ENCODE results near the gene DMBX1. TPM values are rescaled to one million over a fixed set of nuclear protein-coding genes. Genes with fewer than 3 reads are reported as not detected.

Gene DMBX1
- polyA plus RNA-seq (2014; cell fraction: cytosol; rRNA removed) = not detected in 2 replicates
- polyA plus RNA-seq (2014; cell fraction: nucleus; rRNA removed) = not detected in 2 replicates

DNA sequence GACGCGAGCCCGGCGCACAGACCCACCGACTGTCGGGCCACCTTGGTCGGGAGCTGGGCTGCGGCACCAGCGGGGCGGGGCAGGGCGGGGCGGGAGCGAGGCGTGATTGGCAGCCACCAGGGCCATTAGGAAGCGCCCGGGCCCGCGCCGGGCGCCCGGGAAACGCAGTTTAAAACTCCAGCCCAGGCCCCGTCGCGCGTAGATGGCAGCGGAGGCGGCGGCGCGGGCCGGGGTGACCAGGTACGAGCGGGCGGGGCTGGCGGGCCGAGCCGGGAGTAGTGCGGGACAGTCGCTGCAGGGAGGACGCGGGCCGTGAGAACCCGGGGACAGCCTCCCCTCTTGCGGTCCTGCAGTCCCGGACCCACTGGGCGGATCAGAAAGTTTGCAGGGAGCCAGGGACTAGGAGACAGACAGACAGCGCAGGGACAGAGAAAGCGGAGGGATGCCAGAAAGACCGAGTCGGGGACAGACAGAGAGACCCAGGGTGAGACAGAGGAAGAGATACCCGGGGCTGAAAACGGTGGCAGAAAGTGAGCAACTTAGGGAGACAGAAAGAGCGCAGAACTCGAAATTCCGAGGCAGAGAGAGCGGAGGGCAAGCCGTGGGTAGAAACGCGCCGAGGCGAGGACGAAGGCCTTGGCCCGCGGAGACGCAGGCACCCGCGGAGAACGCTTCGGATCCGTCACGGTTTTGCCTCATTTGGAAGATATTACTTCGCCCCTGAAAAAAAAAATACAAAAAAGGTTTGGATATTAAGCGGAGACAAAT lies at the start of gene DMBX1:
Gene DMBX1, plus strand, starts transcription at position 199 of the 768 bp plus-strand sequence. CDS start 17,175 bp downstream, outside the sequence.
- DNase-seq (ENCODE audit: low spot score) = no peak

DNA sequence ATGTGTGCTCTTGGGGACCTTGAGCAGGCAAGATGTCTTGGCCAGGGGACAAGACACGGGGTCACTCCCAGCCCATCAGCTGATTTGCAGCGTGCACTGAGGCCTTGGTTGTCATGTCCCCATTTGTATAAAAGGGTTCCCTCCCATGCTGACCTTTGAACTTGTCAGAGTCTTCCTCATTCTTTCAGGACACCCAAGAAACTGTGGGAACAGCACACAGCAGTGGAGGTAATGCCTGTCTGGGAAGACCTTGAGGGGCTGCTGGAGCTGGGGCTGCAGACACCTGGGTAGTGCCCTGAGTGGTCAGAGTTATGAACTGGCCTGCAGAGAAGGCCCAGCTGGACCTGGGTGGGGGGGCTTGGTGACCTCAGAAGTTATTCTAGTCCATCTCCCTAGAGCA lies 49.2 kb upstream of the DMBX1 start:
- no peak for DNase-seq (ENCODE audit: low spot score)

DNA sequence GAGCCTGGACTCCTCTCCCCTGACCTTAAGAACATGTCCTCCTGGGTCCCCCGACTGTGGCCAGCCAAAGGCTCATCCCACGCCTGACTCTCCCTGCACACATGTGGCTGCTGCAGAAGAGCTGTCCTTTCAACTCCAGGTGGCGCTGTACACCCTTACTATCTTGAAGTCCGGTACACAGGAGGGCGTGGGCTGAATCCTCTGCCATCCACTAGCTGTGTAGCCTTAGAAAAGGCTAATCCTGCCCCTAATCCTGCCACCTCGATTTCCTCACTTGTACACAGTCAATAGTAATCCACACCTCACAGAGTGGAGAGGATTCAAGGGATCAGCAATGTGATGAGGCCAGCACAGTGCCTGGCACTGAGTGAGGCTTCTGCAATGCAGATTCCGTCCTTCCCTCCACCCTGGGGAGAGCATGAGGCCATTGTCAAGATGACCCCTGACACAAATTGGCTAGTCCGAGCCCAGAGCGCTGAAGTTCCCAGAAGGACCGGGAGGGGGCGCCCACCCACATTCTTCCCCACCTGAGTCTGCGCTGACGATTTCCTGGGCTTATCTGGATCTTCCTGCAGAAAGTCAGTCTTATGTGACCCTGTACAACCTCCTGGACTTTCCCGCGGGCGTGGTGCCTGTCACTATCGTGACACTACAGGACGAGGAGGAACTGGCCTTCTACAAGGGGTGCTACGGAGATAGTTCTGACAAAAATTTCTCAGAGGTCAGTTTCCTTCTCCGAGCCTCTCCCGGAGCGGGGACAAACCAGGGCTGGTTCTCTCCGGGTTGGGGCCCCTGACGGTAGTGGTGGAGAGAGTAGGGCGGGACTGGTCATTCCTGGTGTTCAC lies 47.1 kb upstream of the DMBX1 start:
- peak; percentile 74 for DNase-seq (ENCODE audit: low spot score)

DNA sequence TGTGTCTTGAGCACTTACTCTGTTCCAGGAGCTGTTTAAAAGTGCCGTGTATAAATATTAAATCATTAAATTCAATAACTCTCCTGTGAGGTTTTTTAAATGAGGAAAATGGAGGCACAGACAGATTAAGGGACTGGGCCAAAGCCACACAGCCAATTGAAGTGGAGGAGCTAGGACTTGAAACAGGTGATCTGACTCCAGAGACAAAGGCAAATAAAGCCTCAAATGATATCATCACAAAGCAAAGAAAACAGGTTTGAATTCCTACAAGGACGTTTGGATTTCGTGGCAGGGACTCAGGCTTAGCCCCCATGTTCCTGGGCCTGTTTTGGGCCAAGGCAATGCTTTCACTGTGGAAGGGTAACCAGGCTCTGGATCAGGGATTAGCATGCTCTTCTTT lies 45.2 kb upstream of the DMBX1 start:
- no peak for DNase-seq (ENCODE audit: low spot score)

DNA sequence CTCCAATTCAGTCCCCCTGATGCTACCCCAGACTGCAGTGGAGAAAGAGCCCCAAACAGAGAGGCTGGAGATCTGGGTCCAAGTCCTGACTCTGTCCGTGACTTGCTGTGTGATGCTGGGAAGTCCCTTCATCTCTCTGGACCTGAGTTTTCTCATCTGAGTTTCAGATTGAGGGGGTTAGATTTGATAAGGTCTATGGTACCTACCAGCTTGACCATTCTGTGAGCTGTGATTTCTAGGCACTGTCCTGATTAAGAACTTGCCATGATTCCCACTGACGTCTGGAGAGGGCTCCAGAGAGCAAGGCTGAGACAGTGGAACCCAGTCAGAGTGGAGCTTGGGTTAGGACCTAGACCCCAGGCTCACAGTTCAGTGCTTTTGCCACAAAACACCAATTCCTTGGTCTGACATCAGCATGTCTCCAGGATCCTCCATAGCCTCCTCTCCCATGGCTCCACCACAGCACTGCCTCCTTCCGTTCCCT lies 43.8 kb upstream of the DMBX1 start:
- DNase-seq (ENCODE audit: low spot score) = no peak

DNA sequence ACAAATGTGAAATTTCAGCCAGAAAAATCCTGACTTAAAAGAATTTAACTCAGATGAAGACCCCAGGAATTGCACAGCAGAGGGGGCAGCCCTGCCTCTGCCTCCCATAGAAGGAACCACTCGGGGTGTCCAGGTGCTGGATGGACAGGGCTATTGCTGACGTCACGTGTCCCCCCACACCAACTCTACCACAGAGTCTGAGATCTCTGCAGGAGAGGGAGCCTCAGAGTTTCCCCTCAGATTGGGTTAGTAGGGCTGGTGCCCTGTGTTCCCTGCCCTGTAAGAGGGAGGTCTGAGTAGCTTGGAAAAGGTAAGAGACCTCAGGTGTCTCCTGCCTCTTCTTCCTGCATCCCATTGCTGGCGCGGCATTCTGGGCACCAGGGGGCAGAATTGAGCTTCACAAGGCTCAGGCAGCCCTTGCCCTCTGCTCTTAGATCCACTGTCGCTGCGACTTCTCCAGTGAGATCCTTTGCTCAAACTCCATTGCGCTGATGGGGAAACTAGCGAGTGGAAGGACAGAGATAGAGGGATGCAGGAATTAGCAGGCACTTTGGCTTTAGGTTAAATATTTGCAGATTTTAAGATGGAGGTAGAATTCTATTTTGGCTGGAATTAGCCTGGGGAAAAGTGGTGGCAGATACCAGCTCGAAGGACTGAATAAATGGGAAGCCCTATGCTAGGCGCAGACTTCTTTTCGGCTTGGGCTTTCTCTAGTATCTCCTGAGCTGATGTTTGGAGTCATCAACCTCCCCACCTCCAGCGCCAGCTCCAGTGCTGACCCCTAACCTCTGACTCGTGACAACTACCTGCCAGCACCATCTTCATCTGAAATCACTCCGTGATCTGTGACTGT lies 42.8 kb upstream of the DMBX1 start:
- peak; percentile 69 for DNase-seq (ENCODE audit: low spot score)

DNA sequence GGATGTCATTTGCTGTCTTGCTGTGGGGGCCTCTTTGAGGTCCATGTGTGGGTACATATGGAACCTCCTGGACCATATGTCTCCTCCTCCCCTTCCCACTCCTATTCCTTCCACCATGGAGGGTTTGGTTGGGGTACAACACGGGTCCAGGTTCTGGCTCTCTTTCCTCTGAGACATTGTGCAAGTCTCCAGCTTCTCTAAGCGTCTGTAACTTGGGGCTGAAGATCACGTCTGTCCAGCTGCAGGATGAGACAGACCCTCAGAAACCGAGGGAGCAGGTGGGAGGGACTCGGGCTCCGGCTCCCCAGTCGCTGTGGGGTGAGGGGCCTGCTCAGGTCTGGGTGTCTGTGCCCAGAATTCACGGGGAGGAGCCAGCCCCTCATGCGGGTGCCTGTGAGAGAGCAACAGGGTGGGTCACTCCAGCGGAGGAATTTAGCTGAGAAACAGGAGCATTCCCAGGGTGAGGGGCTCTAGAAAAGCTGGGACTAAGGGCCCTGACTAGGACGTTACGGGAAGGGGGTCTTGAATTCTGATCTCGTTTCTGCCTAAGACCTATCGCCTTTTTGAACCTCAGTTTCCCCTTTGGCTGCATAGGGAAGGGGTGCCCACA lies 42.0 kb upstream of the DMBX1 start:
- no peak for DNase-seq (ENCODE audit: low spot score)

DNA sequence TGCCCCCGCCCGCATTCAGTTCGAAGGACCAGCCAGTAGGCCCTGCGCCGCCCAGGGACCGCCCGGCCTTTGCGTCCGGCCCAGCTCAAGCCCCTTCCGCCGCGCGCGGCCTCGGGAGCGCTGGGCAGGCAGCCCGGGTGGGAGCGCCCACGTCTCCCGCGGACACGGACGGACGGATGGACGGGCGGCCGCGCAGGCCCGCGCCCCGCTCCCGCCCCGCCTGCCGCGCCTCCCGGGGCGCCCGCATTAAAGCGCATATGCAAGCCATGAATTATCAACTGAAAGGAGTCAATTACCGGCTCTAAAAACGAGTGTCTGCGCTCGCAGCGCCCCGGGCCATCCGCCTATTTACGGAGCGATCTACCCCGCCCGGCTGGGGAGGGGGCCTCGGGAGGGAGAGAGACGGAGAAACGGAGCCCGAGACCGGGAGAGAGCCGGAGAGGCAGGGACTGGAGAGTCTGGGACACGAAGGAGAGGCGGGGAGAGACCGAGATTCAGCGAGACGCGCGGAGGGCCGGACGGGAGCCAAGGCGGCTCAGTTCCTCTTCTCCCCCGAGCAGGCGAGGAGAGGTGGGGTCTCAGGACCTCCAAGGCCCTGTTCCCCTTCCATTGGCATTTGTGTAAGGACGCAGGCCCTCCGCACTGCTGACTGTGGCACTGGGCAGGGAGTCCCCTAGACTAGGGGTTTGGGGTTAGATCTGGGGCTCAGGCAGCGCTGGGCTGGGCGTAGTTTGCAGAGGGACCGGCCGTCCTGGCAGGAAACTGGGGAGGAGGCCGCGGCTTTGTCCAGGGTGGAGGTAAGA lies 41.3 kb upstream of the DMBX1 start:
- DNase-seq (ENCODE audit: low spot score) = no peak

DNA sequence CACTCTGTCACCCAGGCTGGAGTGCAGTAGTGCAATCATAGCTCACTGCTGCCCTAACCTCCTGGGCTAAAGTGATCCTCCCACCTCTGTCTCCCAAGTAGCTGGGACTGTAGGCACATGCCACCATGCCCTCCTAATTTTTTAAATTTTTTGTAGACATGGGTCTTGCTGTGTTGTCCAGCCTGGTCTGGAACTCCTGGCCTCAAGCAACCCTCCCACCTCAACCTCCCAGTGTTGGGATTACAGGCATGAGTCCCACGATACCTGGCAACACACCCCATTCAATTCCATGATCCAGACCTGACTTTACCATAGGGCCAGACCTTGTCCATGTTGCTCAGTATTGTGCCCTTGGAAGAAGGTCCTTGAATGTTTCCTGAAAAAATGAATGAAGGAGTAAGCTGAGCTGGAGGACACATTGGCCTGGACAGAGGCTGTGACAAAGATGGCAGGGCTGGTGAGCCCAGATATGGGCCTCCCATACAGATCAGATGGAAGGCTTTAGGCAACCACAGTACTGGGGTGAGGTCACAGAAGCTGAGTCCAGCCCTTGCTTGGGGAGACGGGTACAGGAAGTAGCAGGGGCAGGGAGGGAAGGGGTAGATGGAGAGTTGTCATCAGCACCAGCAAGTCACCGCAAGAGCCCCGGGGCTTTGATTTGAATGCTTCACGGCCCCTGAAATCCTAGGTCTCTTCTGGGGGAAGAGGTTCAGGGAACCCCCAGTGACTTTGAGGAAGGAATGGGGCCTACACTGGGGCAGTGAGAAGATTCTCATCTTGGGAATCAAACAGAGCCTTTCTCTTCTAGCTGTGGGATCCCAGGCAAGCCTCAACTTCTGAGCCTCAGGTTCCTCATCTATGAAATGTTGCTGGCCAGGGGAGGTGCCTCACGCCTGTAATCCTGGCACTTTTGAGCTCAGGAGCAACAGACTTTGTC lies 40.1 kb upstream of the DMBX1 start:
- no peak for DNase-seq (ENCODE audit: low spot score)

DNA sequence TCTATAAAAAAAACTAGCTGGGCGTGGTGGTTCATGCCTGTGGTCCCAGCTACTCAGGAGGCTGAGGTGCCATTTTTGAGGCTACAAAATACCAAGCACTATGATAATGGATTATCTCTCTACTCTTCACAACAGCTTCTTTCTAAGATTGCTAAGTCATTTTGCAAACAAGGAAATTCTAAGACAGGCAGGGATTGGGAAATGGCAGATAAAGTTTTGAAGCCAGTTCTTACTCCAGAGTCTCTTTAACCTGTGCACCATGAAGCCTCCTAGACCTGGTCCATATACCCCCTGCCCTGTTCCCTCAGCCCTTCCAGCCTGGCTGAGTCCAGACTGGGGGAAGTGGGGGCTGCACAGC lies 39.5 kb upstream of the DMBX1 start:
- no peak for DNase-seq (ENCODE audit: low spot score)

DNA sequence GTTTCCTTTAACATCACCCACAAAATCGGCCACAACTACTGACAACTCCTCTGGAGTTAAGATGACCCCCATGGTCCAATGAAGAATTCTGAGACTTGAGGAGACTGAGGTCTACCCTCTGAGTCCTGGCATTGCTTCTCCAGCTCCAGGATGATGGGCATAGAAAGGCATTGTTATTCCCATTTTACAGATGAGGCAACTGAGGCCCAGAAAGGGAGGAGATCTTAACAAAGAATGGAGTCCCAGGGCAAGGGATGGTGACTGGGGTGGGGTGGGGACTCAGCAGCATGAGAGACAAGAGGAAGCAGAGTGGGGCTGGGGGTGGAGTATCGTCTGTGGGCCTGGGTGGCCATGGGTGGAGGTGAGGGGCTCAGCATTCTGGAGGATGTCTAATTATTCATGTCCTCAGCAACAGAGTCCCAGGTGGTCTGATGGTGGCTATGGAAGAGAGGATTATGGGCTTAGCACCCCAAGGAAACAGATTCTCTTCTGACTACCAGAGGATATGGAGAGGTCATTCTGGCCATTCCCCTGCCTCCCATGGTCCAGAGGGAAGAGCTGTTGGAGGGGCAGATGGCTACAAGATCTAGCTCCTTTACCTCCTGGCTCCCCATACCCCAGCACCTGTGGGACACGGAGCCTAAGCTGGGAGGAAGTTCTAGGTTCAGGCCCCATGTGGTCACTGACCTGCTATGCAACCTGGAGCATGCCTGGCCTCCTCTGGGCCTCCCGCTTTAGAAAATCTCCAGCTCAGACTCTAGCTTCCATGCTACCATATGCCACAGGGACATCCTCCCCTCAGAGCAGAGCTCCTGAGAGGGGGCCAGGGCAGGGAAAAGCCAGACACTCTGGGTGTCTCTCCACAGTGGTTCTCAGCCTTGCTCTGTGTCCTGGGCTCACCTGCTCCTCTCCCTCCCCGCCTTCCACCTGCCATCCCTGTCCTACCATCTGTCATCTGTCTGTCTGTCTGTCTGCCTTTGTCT lies 37.4 kb upstream of the DMBX1 start:
- DNase-seq (ENCODE audit: low spot score) = no peak

DNA sequence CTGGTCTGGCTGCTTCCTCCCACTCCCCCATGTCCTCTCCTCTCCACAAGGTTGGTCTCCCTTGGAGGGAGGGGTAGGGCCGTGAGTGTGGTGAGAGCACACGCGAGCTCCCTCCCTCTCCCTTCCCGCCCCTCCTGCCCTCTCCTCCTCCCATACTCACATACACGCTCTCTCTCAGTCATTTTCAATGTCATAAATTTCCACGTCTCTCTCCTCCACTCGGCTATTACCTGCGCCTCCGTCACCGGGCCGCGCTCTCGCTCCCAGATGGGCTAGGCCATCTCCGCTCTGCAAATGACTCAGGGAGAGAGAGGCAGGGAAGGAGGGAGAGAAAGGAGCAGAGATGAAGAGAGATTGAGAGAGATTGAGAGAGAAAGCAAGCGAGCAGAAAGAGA lies 36.7 kb upstream of the DMBX1 start:
- no peak for DNase-seq (ENCODE audit: low spot score)

DNA sequence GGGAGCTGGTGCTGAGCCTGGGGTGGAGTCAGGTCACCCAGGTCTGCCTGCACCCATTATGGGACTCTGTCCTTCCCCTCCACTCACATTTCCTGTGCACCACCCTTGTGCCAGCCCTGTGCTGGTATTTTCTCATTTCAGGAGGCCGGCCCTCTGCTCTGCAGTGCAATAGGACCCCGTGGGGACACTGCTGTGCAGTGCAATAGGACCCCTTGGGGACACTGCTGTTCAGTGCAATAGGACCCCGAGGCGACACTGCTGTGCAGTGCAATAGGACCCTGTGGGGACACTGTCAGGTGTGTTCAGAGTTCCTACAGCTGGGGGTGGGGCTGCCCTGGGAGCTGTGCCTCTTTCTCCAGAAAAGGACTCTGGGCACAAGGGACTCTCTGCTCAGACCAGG lies 36.2 kb upstream of the DMBX1 start:
- no peak for DNase-seq (ENCODE audit: low spot score)

DNA sequence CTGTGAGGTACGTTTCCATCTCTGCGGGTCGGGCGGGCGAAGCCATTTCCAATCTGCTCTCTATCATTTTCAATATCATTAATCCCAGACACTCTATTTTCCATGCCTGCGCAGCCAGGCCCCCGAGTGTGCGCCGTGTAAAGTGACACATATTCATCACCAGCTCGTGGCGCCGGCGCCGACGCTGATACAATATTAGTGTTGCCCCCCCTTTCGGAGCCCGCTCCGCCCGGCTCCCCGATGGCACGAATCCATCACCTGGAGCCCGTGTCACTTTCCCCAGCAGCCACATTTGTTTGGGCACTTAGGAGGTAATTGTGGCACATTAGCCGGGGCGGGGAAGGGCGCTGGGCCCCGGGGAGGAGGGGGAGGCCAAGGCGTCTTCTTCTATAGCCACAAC lies 33.7 kb upstream of the DMBX1 start:
- no peak for DNase-seq (ENCODE audit: low spot score)

DNA sequence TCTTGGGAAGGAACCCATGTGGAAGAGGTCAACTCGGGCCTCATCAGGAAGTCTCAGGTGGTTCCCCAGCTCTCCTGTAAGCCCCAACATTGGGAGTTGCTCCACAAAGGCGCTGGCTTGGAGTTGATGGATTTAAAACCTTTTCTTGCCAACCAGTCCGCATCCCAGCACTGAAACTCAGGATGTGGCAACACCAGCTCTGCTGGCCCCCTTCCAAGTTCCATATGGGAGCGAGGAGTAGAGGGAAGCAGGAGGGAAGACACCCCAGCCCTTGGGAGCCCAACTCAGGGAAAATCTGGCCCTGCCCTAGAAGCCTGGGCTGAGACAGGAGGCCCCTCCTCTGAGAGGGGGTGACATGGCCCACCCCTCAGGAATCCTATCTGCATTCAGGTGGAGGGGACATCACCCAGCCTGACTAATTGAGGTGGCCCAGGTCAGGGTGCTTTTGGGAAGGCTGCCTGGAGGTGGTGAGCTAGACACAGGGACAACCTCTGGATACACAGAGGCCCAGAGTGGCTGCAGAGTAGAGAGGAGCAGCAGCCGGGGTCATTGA lies 33.1 kb upstream of the DMBX1 start:
- DNase-seq (ENCODE audit: low spot score) = no peak

DNA sequence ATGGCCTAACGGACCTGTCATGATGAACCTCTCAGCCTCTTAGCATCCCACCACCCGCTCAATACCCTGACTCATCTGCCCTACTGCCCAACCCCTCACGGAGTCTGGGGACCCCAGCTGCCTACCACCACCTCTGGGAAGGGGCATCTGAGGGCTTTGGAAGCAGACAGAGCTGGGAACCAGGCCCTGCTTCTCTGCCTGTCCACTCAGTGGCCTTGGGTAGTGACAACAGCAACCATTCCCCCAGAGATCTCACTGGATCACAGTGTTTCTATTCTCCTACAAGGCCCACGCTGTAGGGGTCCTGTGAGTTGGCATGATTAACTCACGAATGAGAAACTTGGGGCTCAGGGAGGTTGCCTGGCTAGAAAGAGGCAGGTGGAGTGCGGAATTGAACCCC lies 32.5 kb upstream of the DMBX1 start:
- no peak for DNase-seq (ENCODE audit: low spot score)

DNA sequence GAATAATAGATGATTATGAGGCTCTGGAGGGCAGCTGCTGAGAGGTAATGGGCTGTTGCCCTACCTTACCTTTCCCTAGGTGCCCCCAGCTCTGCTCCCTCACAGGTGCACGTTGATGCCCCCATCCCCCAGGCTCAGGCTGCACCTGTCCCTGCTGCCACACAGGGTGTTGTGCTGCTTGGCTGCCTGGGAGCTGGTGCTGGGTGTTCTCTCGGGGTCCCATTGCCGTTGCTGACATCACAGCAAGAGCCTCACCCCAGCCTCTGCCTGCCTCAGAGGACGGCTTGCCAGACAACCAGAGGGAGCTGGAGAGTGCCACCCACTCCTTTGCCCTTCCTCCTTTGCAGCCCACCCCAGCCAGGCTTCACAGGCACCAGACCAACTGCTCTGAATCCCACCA lies 31.4 kb upstream of the DMBX1 start:
- DNase-seq (ENCODE audit: low spot score) = no peak

DNA sequence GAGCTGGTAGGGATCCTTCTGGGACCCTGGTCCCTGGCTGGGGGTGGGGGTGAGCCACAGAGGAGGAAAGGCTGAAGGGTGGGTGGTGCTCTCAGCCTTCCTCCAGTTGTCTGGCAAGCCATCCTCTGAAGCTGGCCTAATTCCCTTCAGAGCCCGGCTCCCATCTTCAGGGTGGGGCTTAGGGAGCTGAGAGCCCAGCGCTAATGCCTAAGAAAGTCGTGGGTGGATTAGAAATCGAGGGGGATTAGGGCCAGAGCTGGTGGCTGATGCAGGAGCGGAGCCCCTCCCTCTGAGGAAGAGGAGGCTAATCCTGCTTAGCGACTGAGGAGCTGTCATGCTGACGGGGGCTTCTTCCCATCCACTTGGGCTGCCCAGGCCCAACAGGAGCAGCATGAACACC lies 30.8 kb upstream of the DMBX1 start:
- no peak for DNase-seq (ENCODE audit: low spot score)
